ENCODE measurements around the gene PDHX.
"Not testable (repeated sequence)": the region's sequence is repeated elsewhere in the genome, so short reads cannot be mapped to it uniquely, and the experiment has no call there.

The PDHX gene

DNA sequence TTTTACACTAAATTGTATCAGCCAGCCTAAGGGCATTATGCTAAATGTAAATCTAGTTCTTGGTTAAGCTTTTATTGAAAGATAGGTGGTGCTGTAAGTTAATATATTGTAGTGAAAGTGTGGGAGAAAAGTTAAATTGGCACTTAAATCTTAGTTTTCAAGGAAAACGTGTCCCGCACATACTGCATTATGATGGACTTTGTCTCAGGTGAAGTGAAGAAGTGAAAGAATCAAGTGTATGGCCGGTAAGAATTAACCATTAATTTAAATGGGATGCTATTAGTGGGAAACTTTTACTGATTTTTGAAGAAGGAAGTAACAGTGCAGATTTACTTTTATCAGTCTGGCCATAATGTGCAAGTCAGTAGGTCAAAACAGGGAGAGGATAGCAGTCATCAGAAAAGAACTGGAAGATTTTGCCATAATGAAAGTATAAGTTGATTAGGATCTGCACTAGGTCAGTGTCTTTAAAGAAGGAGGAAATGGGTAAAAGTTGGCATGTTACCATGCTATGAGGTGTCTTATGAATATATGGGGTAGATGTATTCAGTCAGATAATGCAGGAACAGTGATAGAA, 81.6 kb downstream of the PDHX start:
- DNase-seq, result peak in 1 of 2 donors; percentile 63

DNA sequence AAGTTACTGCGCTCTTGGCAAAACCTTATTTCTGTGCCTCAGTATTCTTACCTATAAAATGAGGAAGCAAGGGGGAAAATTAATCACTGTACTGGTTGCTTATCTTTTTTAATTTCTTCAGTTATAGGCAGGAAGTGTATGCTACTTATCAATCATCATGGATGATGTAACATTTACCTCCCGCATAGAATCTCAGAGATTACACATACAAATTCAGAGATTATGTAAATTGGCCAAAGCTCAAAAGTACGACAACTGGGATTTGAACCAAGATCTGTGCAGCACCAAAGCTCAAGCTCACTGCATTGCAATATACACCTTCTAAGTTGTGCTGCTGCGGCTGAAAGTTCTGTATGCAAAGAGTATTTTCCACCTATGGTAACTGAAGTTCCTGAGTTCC, 83.0 kb downstream of the PDHX start:
- DNase-seq, result peak in 1 of 2 donors; percentile 19

- DNase-seq, result no peak
These were observed 86.8 kb downstream of the PDHX start for GRCh38 chr11:35003186-35003585.

DNA sequence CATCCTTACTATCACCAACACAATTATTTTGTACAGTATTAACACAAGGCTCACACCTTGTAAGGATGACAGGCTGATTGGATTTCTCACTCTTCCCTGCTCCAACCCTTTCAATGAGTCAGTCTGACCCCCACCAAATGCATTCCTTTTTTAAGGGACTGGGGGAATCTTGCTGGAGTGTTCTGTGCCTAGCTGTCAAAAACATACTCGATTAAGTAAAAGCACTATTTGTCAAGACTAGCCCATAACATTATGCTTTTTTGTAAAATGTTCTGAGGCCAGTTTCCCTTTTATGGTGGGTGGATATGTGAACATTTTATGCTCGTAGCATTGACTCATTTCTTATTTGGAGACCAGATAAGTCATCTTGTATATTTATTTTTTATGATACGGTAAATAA, 87.2 kb downstream of the PDHX start:
- no peak for DNase-seq

- DNase-seq, result no peak
These were observed 88.8 kb downstream of the PDHX start for GRCh38 chr11:35005141-35005780.

DNA sequence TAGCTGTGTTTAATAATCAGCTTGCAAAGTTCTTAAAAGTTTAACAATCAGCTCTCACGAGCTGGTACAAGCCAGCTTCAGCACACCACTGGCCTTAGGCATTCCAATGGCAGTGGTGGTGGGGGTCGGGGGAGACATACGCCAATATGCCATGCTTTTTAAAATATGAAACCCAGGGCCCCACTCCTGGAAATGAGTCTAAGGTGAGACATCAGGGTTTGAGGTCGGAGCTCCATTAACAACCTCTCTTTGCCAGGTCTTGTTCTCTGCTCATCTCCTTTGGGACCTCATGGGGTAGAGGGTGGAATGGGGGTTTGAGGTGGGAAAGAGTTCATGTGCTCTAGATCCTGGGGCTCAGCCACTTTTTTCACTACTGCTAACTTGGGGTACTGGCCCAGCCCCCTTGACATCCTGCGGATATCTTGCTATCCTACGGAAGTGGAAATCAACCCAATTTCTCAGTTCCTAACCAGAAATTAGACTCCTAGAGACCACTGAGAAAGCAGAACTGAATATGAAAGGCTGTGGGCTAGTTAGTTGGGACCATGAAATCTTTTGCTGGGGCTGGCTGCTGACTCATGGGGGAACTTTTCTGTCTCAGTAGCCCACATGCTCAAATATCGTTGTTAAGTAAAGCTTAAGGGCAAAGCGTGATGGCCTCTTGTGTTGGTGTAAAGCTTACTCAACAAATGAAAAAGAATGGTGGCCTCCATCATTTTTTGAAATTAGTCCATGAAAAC, 90.1 kb downstream of the PDHX start:
- peak; percentile 54 to 62 for DNase-seq

- DNase-seq, result no peak
These were observed 90.9 kb downstream of the PDHX start for GRCh38 chr11:35007277-35007676.

DNA sequence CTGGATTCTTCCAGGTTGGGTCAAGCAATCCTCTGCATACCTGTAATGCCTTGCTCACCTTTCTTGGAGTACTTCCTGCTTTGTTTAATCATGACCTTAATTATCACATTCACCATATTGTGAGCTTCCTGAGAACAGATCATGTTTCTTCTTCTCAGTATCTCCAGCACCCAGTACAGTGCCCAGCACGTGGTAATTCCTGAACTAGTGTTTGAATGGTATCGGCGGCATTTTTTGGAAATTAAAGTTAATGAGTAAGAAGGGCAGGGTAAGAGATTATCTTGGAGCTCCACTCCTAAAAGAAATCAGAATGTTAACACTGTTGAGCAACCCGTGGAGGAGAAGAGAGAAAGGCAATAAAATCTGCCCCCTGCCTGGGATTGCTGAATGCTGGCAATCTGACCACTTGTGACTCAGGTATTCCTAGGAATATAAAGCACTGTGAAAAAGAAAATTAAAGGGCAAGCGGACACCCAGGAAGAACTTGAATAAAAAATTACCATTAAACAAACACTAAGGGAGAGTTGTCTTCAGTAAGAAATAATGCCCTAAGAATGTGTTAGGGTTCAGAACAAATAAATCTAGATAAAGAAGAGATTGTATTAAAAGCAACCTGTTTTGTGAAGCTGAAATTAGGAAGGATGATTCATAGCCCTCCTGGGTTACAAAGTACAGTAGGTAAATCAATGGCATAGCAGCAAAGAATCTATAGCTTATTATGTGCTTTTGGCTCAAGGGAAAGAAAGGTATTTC, 92.9 kb downstream of the PDHX start:
- DNase-seq, result no peak

DNA sequence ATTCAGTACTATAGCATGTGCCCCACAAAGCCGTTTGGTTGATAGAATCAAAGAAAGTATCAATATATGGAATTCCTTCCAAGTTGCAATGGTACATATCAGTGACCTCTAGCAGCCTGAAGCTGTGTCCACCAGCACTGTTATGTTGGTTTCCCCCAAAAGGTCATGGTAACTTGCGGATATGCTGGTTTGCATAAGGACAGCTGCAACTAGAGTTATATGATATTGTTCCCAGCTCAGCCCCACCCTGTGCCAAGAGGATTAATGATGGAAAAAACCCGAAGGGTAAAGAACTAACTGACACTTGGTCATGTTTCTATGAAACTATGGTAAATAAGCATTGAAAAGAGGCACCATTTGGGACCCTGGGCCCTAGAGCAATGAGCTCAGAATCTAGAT, 93.5 kb downstream of the PDHX start:
- no peak for DNase-seq

DNA sequence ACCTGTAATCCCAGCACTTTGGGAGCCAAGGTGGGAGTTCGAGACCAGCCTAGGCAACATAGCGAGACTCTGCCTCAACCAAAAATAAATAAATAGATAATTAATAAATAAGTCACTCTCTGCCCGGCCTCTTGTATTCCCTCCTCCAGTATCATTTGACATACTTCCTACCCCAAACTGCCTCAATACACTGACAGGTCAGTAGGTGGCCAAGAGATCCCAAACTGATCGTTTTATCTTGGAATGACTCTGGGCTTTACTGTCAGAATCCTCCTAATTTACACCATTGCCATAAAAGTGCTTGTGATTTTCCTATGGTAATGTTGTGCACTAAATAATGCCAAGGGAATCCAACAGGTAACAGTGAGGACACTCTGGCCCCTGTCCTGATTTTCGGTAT, 94.2 kb downstream of the PDHX start:
- DNase-seq, result no peak

- no peak for DNase-seq
These were observed 95.0 kb downstream of the PDHX start for GRCh38 chr11:35011389-35011788.

- DNase-seq, result no peak
These were observed 95.5 kb downstream of the PDHX start for GRCh38 chr11:35011944-35012343.

DNA sequence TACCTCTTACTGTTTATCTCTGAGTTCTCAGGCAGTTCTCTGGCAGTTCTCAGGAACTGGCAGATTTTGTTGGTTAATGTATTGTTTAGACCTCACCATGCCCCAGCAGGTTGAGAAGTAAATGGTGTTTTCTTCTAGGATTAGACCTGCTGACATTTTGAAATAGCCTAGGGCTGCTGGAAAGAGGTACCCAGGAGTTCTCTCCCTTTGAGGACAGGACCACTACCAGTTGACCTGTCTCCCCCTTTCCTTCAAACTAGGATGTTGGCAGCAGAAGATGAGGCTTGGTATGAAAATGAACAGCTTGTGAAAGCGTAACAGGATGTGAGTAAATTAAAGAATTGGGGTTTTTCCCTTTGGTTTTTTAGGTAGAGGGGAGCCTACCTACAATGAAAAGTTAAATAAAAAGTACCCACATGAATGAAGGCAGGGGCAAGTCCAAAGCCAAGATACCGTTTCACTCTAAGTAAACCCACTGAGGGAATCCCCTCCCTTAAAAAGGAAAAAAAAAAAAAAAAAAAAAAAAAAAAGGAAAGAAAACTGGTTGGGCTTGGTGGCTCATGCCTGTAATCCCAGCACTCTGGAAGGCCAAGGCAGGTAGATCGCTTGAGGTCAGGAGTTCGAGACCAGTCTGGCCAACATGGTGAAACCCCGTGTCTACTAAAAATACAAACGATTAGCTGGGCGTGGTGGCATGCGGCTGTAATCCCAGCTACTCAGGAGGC, 96.2 kb downstream of the PDHX start:
- DNase-seq, result peak; percentile 48 to 87

DNA sequence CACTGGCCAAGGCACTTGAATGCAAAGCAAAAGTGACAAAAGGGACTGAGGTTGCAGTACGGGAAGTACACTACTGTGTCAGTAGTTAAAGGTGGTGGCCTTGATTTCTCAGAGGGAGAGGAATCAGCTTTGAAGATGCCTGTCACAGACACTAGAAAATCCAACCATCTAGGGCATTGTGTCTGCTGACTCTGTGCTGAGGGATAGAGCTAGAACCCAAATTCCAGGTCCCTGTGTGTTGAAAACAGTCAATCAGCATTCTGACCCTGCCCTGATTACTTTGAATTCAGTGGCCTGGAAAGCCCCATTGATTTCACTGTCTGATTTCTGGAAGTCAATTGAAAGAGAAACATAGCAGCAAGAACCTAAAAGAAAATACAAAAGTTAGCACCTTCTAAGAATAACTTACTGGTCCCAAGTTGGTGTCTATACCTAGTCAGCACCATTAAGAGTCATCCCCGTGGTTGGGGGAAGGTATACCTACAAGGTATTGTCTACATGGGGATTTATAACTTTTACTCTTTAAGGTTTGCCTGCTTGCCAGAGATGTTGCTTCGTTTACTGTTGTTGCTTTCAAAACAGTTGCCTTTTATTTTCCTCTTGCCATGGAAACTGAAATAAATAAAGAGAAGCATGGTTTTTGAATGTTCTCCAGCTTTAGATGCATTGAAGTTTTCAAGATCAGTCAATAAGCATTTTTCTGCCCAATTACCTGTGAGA, 97.3 kb downstream of the PDHX start:
- DNase-seq, result peak; percentile 60 to 87

DNA sequence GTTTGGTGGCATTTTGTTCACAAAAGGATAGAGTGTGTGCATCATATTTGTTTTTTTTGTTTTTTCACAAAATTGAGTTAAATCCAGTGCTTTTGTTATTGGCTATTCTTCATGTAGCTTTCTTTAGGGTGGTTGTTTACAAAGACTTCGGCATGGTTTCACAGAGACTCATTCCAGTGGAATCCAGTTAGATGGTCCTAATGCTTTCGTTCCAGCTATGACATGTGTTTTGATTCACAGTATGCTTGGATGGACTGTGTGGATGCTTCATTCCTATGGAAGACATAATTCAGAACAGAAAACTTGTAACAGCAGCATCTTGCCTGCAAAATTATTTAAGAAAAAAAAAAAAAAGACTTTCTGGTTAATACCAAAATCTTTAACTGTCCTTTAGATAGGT, 97.9 kb downstream of the PDHX start:
- DNase-seq, result no peak

- no peak for DNase-seq
These were observed 99.4 kb downstream of the PDHX start for GRCh38 chr11:35015621-35016387.

GRCh38 chr11:35016916-35017315, 100.5 kb downstream of the PDHX start:
- no peak for DNase-seq

GRCh38 chr11:35017528-35018342, 101.3 kb downstream of the PDHX start:
- no peak for DNase-seq

DNA sequence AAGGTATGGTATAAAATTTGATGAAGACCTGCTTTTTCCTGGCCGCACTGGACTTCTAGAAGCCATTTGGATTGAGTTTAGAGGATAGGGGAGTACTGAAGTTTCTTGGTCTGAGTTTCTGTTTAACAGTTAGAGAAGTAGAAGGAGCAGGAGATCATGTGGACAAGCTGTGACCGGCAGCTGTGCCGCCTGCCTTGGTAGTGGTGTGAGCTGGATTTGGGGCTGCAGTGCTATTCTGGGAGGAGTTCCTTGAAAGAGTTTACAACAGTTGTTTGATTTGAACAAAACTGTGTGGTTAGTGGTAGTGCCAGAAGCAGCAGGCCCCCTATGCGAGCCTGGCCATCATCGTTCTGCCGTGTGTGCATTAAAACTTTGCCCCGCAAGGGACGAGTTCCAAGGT, 105.2 kb downstream of the PDHX start:
- no peak for DNase-seq

GRCh38 chr11:35023940-35024339, 107.5 kb downstream of the PDHX start:
- not testable (repeated sequence) for DNase-seq

All from CD4-positive, alpha-beta T cell treated with Interleukin-4 for 1 hour (primary cell).